ENCODE data around the gene MB21D2. TPM values are rescaled to one million over a fixed set of nuclear protein-coding genes. Genes with fewer than 3 reads are reported as not detected.

The MB21D2 gene
- total RNA-seq, 1 experiment from 2014 or later = 2.8 TPM

DNA sequence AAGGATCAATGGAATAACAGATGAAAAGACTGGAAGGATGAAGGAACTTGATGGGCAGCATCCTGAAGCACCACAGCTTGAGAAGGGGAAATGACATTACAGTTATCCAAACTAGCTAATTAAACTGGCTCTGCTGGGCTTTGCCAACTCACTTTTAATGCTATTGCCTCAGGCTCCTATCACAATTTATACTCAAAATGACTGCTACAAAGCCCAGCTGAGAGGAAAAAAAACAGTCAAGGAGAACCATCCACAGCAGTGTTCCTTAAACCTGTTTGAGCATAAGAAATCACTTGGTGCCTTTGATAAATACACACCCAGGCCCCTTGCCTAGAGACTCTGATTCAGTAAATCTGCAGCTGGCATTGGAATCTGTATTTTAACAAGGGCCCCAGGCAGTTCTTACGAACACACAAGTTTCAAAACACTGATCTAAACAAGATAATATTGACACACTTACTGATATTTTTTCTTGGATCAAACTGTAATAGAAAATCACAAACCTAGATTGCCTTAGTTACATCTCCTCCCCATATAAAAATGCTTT is 85.8 kb downstream of the MB21D2 start:
- intact Hi-C loops (cut with micrococcal nuclease) = no loop called here
- H3K4me3 ChIP-seq (replicated peaks in 1 of 2; ENCODE audit: low read depth in 1 of 2, low read length in 2 of 2) = no peak overlapping the region
- no peak overlapping the region for H3K27ac ChIP-seq (ENCODE audit: low read depth, low read length)
- H4K20me1 ChIP-seq (ENCODE audit: insufficient read depth) = no peaks in the 10 kb centered on the region
- H3K9ac ChIP-seq (ENCODE audit: low read length) = no peak overlapping the region
- ATAC-seq = no peak
- peaks cover 0 to 5% of the 10 kb centered on the region in 2 experiments; a peak in 1 of 4 replicates for H3K4me1 ChIP-seq (ENCODE audit: control insufficient read depth in 1 of 2, insufficient read depth in 2 of 2, low read length in 2 of 2)
- ChIA-PET POLR2A (no interaction called here), RAD21 (ENCODE audit: low non-redundant PET in 1 of 2, low total read pairs in 2 of 2, uncharacterized antibody in 2 of 2, unreplicated experiment in 2 of 2) (no interaction called here), CTCF (no interaction called here)
- H3K9me3 ChIP-seq (ENCODE audit: control insufficient read depth in 1 of 2, insufficient read depth in 1 of 2, low read depth in 1 of 2, low read length in 2 of 2) = no peaks in the 10 kb centered on the region
- DNase-seq (ENCODE audit: low read depth, low spot score) = no peak
- no peak overlapping the region for H3K4me2 ChIP-seq (ENCODE audit: low read length)
- H3K27me3 ChIP-seq (ENCODE audit: insufficient read depth, low read length) = no peaks in the 10 kb centered on the region
- no peaks in the 10 kb centered on the region for H3K79me2 ChIP-seq (ENCODE audit: insufficient read depth, low read length)
- no peaks in the 10 kb centered on the region for H3K9me2 ChIP-seq (ENCODE audit: insufficient read depth)
- no peak overlapping the region for H2AFZ ChIP-seq (ENCODE audit: low read depth, low read length, poor library complexity, severe bottlenecking)
- TF ChIP-seq, protein P1, sequence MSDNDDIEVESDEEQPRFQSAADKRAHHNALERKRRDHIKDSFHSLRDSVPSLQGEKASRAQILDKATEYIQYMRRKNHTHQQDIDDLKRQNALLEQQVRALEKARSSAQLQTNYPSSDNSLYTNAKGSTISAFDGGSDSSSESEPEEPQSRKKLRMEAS (IDR thresholded peaks at IDR 0.05) = no peak
- TF ChIP-seq POLR2A (IDR thresholded peaks at IDR 0.05; ENCODE audit: borderline replicate concordance, extremely low read depth, insufficient read depth, insufficient read length) = no peak
- TF ChIP-seq EZH2 (IDR thresholded peaks at IDR 0.05) = no peak
- TF ChIP-seq TCF7L2 (IDR thresholded peaks at IDR 0.05; ENCODE audit: borderline replicate concordance, extremely low read depth, insufficient read depth, insufficient read length) = no peak
- TF ChIP-seq, protein P2, sequence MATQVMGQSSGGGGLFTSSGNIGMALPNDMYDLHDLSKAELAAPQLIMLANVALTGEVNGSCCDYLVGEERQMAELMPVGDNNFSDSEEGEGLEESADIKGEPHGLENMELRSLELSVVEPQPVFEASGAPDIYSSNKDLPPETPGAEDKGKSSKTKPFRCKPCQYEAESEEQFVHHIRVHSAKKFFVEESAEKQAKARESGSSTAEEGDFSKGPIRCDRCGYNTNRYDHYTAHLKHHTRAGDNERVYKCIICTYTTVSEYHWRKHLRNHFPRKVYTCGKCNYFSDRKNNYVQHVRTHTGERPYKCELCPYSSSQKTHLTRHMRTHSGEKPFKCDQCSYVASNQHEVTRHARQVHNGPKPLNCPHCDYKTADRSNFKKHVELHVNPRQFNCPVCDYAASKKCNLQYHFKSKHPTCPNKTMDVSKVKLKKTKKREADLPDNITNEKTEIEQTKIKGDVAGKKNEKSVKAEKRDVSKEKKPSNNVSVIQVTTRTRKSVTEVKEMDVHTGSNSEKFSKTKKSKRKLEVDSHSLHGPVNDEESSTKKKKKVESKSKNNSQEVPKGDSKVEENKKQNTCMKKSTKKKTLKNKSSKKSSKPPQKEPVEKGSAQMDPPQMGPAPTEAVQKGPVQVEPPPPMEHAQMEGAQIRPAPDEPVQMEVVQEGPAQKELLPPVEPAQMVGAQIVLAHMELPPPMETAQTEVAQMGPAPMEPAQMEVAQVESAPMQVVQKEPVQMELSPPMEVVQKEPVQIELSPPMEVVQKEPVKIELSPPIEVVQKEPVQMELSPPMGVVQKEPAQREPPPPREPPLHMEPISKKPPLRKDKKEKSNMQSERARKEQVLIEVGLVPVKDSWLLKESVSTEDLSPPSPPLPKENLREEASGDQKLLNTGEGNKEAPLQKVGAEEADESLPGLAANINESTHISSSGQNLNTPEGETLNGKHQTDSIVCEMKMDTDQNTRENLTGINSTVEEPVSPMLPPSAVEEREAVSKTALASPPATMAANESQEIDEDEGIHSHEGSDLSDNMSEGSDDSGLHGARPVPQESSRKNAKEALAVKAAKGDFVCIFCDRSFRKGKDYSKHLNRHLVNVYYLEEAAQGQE (IDR thresholded peaks at IDR 0.05; ENCODE audit: low read depth) = no peak
- no peak for TF ChIP-seq FOSL1 (IDR thresholded peaks at IDR 0.05; ENCODE audit: low read depth)
- TF ChIP-seq SP1 (IDR thresholded peaks at IDR 0.05; ENCODE audit: low read depth) = no peak
- no peak for TF ChIP-seq CBX3 (IDR thresholded peaks at IDR 0.05; ENCODE audit: low read depth)
- TF ChIP-seq YY1 (IDR thresholded peaks at IDR 0.05; ENCODE audit: extremely low read depth, insufficient replicate concordance, low read depth, low read length) = no peak
- no peak for TF ChIP-seq ZFX (IDR thresholded peaks at IDR 0.05)
- no peak for TF ChIP-seq JUND (IDR thresholded peaks at IDR 0.05)
- TF ChIP-seq, protein P3, sequence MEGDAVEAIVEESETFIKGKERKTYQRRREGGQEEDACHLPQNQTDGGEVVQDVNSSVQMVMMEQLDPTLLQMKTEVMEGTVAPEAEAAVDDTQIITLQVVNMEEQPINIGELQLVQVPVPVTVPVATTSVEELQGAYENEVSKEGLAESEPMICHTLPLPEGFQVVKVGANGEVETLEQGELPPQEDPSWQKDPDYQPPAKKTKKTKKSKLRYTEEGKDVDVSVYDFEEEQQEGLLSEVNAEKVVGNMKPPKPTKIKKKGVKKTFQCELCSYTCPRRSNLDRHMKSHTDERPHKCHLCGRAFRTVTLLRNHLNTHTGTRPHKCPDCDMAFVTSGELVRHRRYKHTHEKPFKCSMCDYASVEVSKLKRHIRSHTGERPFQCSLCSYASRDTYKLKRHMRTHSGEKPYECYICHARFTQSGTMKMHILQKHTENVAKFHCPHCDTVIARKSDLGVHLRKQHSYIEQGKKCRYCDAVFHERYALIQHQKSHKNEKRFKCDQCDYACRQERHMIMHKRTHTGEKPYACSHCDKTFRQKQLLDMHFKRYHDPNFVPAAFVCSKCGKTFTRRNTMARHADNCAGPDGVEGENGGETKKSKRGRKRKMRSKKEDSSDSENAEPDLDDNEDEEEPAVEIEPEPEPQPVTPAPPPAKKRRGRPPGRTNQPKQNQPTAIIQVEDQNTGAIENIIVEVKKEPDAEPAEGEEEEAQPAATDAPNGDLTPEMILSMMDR (IDR thresholded peaks at IDR 0.05 in 2 of 3, conservative IDR thresholded peaks at IDR 0.05 in 1 of 3; ENCODE audit: borderline replicate concordance in 1 of 3, insufficient read depth in 1 of 3, low read depth in 2 of 3, low read length in 2 of 3) = no peak
- TF ChIP-seq CEBPB (IDR thresholded peaks at IDR 0.05; ENCODE audit: low read depth) = no peak
- TF ChIP-seq, protein P4, sequence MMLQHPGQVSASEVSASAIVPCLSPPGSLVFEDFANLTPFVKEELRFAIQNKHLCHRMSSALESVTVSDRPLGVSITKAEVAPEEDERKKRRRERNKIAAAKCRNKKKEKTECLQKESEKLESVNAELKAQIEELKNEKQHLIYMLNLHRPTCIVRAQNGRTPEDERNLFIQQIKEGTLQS (IDR thresholded peaks at IDR 0.05) = no peak
- TF ChIP-seq RAD21 (IDR thresholded peaks at IDR 0.05; ENCODE audit: low read depth) = no peak
- no peaks in the 10 kb centered on the region for H3K36me3 ChIP-seq (ENCODE audit: control insufficient read depth in 1 of 2, insufficient read depth in 2 of 2, low read length in 2 of 2)
- no TSS peak for BruUV-seq (replicated peaks)

Data from HCT116 (cell line).